Raji (cell line): ENCODE measurements around the gene GUCA1A.

ENCODE experiments used
- POLR2A ChIP-seq: IDR thresholded peaks from 2 replicates; pipeline ENCODE4 v1.6.1; 2011; ENCODE audit warnings: low read depth, low read length, control low read depth; ENCODE audit not compliant: insufficient read depth

The GUCA1A gene

DNA sequence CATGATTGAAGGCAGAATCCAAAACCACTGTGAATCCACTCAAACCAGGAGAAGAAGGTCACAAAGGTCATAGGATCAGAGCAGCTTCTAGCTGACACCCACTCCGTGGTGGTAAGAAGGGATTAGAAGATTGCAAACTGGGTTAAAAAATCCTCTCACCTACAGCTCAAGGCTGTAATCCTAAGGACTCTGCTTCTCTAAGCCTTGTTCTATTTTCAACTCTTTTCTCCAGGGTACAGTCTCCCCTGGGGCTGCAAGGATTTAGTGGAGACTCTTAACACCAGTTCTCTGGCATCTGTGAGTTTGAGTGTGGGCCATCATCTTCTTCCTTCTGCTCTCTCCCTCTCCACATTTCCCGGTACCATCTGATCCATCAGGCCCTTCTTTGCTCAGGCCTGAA lies at the start of gene GUCA1A:
Gene GUCA1A, plus strand, starts transcription at position 264 of the 400 bp plus-strand sequence. CDS start 250 bp downstream, outside the sequence.
- TF ChIP-seq POLR2A: no peak

DNA sequence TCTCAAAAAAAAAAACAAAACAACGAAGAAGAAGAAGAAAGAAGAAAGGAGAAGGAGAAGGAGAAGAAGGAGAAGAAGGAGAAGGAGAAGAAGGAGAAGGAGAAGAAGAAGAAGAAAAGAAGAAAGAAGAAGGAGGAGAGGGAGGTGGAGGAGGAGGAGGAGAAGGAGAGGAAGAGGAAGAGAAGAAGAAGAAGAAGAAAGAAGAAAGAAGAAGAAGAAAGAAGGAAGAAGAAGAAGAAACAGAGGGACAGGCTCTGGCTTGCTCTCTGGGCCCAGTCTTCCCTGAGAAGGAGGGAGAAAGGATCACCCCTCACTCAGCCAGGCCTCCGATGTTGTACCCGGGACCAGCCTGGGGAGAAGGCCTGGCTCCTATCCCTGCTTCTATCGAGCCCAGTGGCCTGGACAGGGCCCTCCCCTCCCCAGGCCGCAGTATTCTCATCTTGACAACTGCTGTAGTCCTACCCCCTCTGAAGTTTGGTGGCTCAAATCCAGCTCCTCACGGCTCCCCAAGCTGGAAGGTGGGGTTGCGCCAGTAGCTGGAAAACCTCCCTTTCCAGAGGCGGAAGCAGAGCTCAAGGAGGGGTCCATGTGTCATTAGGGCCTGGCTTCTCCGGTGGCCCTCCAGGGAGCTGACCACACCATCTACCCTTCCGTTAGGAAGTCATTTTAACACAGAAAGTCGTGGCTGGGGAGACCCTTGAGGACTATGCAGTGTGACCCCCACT lies 49.6 kb upstream of the GUCA1A start:
- no peak for TF ChIP-seq POLR2A

DNA sequence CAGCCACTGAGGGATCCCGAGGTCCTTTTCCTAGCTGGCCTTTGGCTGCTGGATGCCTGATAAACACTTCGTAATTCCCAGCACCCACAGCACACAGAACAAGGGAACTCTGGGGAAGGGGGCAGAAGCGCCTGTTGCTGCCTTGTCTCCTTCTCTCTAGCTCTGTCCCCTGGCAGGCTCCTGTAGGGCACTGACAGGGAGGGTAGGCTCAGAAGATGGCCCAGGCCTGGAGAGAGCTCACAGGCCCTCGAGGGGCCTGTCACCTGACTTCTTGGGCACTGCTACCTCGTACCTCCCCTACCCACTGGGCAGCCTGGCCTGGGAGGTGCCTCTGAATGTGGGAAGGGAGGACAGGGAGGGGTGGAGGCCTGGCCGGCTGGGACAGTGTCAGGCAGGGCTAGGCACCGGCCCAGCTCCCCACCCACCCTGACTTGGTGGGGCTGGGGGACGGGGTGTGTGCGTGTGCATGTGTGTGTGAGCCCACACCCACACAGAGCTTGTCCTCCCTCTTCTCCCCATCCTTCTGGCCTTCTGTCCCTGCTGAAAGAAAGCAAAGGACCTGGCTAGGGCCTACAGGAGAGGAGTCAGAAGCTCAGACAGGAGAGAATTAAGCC lies 48.8 kb upstream of the GUCA1A start:
- TF ChIP-seq POLR2A: no peak

GRCh38 chr6:42125231-42125630 lies 47.9 kb upstream of the GUCA1A start:
- TF ChIP-seq POLR2A: no peak

DNA sequence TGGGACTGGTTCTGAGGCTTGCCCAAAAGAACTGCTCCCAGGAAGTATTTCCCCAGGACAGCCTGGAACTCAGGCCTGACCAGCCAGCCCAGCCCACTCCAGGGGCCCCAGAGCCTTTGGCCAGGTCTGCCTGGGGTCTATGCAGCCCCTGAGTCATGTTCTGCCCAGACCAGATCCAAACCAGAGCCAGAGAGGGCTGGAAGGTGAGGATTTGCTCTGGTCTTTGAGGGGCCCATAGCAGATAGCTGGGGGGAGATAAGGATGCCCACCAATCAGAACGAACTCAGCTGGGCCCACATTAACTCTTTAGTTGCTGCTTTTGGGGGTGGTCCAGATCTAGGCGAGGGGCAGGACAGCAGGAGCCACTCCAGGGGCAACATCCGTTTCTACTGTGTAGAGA lies 47.5 kb upstream of the GUCA1A start:
- TF ChIP-seq POLR2A: no peak

- TF ChIP-seq POLR2A: no peak
These were observed 44.5 kb upstream of the GUCA1A start for GRCh38 chr6:42128460-42129359.

- no peak for TF ChIP-seq POLR2A
These were observed 43.8 kb upstream of the GUCA1A start for GRCh38 chr6:42129360-42129676.

GRCh38 chr6:42131531-42131930 lies 41.6 kb upstream of the GUCA1A start:
- TF ChIP-seq POLR2A: no peak

DNA sequence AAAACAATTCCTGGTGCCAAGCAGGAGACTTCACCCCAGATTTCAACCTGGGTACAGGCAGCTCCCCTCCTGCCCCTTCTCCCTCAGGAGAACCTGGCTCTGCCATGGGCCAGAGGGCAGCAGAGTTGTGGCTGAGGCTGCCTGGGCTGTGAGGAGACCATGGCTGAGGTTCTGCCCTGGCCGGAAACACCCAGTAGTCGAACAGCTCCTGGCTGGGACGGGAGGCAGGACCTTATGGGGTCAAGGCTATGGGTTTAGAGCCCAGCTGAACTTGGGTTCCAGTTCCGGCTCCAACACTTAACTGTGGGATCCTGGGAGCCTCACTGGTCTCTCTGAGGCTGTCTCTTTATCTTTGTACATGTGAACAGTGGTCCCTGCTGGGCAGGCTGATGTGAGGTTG lies 39.2 kb upstream of the GUCA1A start:
- TF ChIP-seq POLR2A: no peak

DNA sequence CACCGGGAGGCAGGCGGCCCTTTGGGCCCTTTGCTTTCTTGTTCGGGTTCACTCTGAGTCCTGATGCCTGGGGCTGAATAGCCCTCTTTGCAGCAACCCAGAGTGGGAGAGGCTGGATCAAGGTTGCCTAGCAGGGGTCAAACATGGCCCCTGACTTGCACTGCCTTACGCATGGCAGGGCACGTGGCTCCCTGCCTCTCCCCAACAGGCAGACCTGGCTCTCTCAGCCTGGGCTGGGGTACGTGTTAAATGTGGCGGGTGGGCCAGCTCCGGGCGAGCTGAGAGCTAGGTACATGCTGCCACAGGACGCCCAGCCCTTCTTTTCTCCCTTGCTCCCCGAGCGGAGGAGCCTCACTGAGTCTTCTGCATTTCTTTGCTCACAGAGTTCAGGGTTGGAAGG lies 38.0 kb upstream of the GUCA1A start:
- TF ChIP-seq POLR2A: no peak

DNA sequence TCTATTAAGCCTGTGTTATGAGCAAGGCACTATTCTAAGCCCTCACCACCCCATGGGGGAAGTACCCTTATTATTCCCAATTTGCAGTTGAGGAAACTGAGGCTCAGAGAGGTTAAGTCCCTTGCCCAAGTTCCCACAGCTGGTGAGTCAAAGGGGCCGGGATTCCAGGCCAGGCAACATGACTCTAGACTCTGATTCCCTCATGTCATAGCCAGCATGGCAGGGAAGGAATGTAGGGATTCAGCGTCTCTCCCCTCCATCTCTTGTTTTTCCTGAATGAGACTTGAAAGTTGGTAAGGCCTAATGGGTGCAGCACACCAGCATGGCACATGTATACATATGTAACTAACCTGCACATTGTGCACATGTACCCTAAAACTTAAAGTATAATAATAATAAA lies 37.4 kb upstream of the GUCA1A start:
- no peak for TF ChIP-seq POLR2A

GRCh38 chr6:42136508-42137193 lies 36.5 kb upstream of the GUCA1A start:
- no peak for TF ChIP-seq POLR2A

GRCh38 chr6:42137194-42137753 lies 35.9 kb upstream of the GUCA1A start:
- TF ChIP-seq POLR2A: no peak

- TF ChIP-seq POLR2A: no peak
These were observed 35.0 kb upstream of the GUCA1A start for GRCh38 chr6:42138190-42138589.
